IgD-negative memory B cell (primary cell): ENCODE measurements around the gene PPM1L. TPM values are rescaled to one million over a fixed set of nuclear protein-coding genes. Genes with fewer than 3 reads are reported as not detected.

ENCODE experiments used
- H3K27ac Mint-ChIP-seq, 3 donors: one replicate each; pipeline ENCODE4 v1.8.0; 2020 to 2022; ENCODE audit warnings: mild to moderate bottlenecking in 3 of 3, mixed read lengths in 3 of 3, moderate library complexity in 1 of 3
- H3K27me3 Mint-ChIP-seq: one replicate; pipeline ENCODE4 v1.8.0; 2021; ENCODE audit warnings: mixed read lengths
- H3K36me3 Mint-ChIP-seq: one replicate; pipeline ENCODE4 v1.8.0; 2020; ENCODE audit warnings: mild to moderate bottlenecking, mixed read lengths
- H3K4me1 Mint-ChIP-seq, 3 donors: one replicate each; pipeline ENCODE4 v1.8.0; 2020 to 2022; ENCODE audit warnings: mixed read lengths in 3 of 3, mild to moderate bottlenecking in 1 of 3
- H3K4me3 Mint-ChIP-seq, 4 donors: one replicate each; pipeline ENCODE4 v1.8.0; 2020 to 2022; ENCODE audit warnings: mild to moderate bottlenecking in 4 of 4, mixed read lengths in 4 of 4, moderate library complexity in 3 of 4
- H3K9me3 Mint-ChIP-seq, 3 donors: one replicate each; pipeline ENCODE4 v1.8.0; 2020 to 2021; ENCODE audit warnings: mixed read lengths in 3 of 3, mild to moderate bottlenecking in 1 of 3
- polyA plus RNA-seq: library from polyadenylated mRNA; unstranded; fragments of 300-500 nt; fragmentation: Illumina TruSeq; gene quantifications from one replicate; pipeline ENCODE4 v1.2.3, GENCODE V29; 2021

PPM1L gene
- polyA plus RNA-seq, 1 donor from 2014 or later: 3.0 TPM

DNA sequence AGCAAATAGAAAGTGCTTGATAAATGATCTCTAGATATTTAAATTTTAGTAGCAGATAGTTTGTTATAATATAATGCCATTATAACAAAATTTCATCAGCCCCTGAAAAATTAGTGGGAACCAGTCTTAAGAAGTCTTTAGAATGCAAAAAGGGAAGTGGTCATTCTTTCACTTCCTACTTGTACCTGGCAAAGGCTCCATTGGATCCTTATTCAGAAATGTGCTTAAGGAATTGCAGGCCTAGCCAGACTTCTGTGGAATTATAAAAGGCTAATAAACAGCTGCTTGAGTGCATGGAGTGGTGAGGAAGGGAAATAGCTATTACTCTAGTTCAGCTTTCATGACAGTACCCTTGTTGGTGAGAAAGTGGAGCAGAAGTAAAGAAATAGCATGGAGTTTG is 24.2 kb downstream of the PPM1L start:
- Mint-ChIP-seq H3K4me3 (no peak overlapping the region), H3K27me3 (no peaks in the 10 kb centered on the region), H3K4me1 (peaks cover 4 to 12% (median 10%) of the 10 kb centered on the region in 3 donors), H3K9me3 (no peaks in the 10 kb centered on the region), H3K27ac (no peak overlapping the region), H3K36me3 (peaks cover 4% of the 10 kb centered on the region)

GRCh38 chr3:160781402-160781801 is 25.4 kb downstream of the PPM1L start:
- Mint-ChIP-seq H3K4me1 (peaks cover 4 to 17% (median 13%) of the 10 kb centered on the region in 3 donors), H3K9me3 (no peaks in the 10 kb centered on the region), H3K27me3 (no peaks in the 10 kb centered on the region), H3K4me3 (no peak overlapping the region), H3K27ac (no peak overlapping the region), H3K36me3 (peaks cover 4% of the 10 kb centered on the region)

- H3K27me3 Mint-ChIP-seq: no peaks in the 10 kb centered on the region
- H3K9me3 Mint-ChIP-seq: peaks cover 0 to 3% (median 0%) of the 10 kb centered on the region in 3 donors
- H3K36me3 Mint-ChIP-seq: peaks cover 7% of the 10 kb centered on the region
- no peak overlapping the region for H3K27ac Mint-ChIP-seq
- H3K4me3 Mint-ChIP-seq: no peak overlapping the region
- H3K4me1 Mint-ChIP-seq: peaks cover 4 to 17% (median 13%) of the 10 kb centered on the region in 3 donors
Measured at GRCh38 chr3:160781863-160782262, 25.8 kb downstream of the PPM1L start.

DNA sequence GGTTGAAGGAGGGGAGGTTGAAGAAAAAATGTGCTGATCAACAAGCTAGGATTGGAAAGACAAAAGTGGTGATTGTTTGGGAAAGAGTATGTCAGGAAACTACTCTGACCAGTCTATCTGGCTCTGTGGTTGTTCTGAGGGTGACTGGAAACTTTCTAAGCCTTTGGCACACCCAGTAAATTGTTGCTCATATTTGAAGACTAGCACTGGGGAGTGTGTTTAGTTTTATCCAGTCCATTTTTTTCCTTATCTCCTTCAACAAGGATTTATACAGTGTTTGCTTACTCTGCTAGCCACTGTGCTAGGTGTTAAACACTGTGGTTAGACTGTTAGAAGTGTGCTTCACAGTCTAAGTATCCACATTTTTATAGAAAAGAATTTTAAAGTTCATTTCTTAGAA is 28.8 kb downstream of the PPM1L start:
- peaks cover 12% of the 10 kb centered on the region for H3K36me3 Mint-ChIP-seq
- no peak overlapping the region for H3K4me3 Mint-ChIP-seq
- peaks cover 0 to 8% (median 3%) of the 10 kb centered on the region in 3 donors for H3K9me3 Mint-ChIP-seq
- peaks cover 4 to 17% (median 12%) of the 10 kb centered on the region in 3 donors for H3K4me1 Mint-ChIP-seq
- no peak overlapping the region for H3K27ac Mint-ChIP-seq
- no peaks in the 10 kb centered on the region for H3K27me3 Mint-ChIP-seq

- H3K27ac Mint-ChIP-seq: no peak overlapping the region
- peaks cover 5% of the 10 kb centered on the region for H3K27me3 Mint-ChIP-seq
- H3K4me3 Mint-ChIP-seq: no peak overlapping the region
- H3K36me3 Mint-ChIP-seq: peaks cover 8% of the 10 kb centered on the region
- peaks cover under 1 to 9% (median 2%) of the 10 kb centered on the region in 3 donors for H3K4me1 Mint-ChIP-seq
- H3K9me3 Mint-ChIP-seq: peaks cover 0 to 8% (median 3%) of the 10 kb centered on the region in 3 donors
Measured at GRCh38 chr3:160790726-160791125, 34.7 kb downstream of the PPM1L start.

DNA sequence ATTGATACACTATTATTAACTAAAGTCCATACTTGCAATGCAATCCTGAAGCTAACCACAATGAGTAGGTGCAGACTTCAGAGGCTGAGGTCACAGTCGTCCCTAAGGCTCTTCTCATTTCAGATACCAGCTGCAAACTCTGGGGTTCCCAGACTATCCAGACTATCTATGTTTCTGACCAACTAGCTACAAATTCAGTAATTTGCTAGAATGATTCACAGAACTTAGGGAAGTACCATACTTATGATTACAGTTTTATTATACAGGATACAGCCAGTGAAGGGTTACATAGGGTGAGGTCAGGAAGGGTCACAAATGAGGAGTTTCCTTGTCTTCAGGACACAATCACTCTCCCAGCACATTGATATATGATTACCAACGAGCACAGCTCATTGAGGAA is 36.5 kb downstream of the PPM1L start:
- peaks cover 0 to 4% (median 0%) of the 10 kb centered on the region in 3 donors for H3K9me3 Mint-ChIP-seq
- peaks cover 8% of the 10 kb centered on the region for H3K27me3 Mint-ChIP-seq

GRCh38 chr3:160793722-160794252 is 37.8 kb downstream of the PPM1L start:
- Mint-ChIP-seq H3K27ac (no peak overlapping the region), H3K4me1 (peaks cover 4 to 15% (median 4%) of the 10 kb centered on the region in 3 donors)

More for the DNA sequence above, 36.5 kb downstream of the PPM1L start:
- Mint-ChIP-seq H3K4me3 (no peak overlapping the region), H3K4me1 (peaks cover 0 to 12% (median 4%) of the 10 kb centered on the region in 3 donors), H3K36me3 (peaks cover under 1% of the 10 kb centered on the region), H3K27ac (no peak overlapping the region)

DNA sequence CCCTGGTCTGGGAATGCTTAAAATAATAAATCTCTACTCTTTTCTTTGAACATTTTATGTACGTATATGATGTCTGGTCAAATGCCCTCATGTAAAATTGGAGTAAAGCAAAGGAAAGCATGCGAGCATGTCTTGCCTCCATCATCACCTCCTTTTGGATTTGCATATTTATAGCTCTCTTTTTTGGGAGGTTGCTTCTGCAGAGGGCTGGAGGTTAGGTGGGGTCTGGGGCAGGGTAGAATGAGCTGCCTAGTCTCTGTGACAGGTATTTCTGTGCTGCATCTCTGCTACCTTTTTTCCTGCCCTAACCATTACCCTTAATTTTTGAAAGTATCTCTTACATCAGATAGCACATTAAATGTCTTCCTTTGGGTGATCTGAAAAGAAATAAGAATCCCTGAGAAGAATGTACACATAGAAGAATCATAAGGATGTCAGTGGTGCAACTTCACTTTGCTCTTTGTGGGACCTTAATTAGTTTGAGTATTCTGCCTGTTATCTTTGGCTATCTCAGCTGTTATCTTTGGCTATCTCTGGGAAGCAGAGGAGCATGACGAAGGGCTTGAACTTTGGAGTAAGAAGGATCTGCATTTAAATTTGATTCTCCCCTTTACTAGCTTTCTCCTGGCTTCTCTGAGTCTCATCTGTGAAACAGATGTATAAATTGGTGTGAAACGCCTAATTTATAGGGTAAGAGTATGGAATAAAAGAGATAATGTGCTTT is 40.2 kb downstream of the PPM1L start:
- Mint-ChIP-seq H3K27ac (no peak overlapping the region), H3K4me1 (peaks cover 5 to 18% (median 6%) of the 10 kb centered on the region in 3 donors), H3K9me3 (no peaks in the 10 kb centered on the region), H3K36me3 (no peaks in the 10 kb centered on the region), H3K4me3 (no peak overlapping the region), H3K27me3 (peaks cover 8% of the 10 kb centered on the region)

More at GRCh38 chr3:160793722-160794252, 37.8 kb downstream of the PPM1L start:
- Mint-ChIP-seq H3K36me3 (no peaks in the 10 kb centered on the region), H3K9me3 (no peaks in the 10 kb centered on the region), H3K27me3 (peaks cover 8% of the 10 kb centered on the region), H3K4me3 (no peak overlapping the region)

- Mint-ChIP-seq H3K9me3 (no peaks in the 10 kb centered on the region), H3K4me1 (peaks cover 3 to 23% (median 9%) of the 10 kb centered on the region in 3 donors), H3K27me3 (peaks cover 8% of the 10 kb centered on the region), H3K4me3 (no peak overlapping the region), H3K27ac (peak overlapping the region in 1 of 3 donors; percentile 48), H3K36me3 (no peaks in the 10 kb centered on the region)
Measured at GRCh38 chr3:160796813-160797164, 40.8 kb downstream of the PPM1L start.

GRCh38 chr3:160797356-160797755 is 41.3 kb downstream of the PPM1L start:
- H3K4me1 Mint-ChIP-seq: peaks cover 7 to 28% (median 15%) of the 10 kb centered on the region in 3 donors
- H3K36me3 Mint-ChIP-seq: no peaks in the 10 kb centered on the region
- H3K4me3 Mint-ChIP-seq: no peak overlapping the region
- no peaks in the 10 kb centered on the region for H3K9me3 Mint-ChIP-seq
- peak overlapping the region in 1 of 3 donors; percentile 48 for H3K27ac Mint-ChIP-seq
- H3K27me3 Mint-ChIP-seq: peaks cover 11% of the 10 kb centered on the region

DNA sequence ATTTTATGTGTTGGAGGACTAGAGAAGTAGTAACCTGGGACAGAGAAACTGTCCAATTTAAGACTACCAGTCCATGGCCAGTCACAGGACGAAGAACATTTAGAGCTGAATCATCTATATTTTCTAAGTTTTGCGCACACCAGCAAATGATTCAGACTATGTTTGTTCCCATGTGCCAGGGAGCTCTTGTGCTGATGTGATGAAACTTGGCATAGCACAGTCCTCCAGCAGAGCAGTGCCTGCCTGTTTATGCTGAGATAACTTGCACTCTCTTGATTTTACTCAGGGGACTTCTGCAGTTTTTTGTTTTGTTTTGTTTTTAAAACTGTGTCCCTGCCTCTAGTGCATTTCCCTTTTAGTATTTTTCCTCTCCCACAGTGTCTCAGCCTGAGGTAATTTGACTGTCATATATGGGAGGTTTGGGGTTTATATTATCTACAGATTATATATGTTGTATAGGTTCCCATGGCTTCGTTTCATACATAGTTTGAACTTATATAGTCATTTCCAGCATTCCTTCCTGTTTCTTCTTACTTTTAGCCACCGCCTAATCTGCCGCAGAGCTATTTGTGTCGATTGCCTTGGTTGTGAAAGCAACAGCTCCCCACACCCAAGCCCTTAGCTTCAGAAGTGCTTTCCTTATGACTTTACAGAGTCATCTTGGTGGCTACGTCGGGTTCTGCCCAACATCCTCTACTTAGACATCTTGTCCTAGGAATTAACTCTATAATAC is 45.5 kb downstream of the PPM1L start:
- Mint-ChIP-seq H3K9me3 (no peaks in the 10 kb centered on the region), H3K4me3 (peak overlapping the region; percentile 46 to 75 (median 60)), H3K27me3 (peaks cover 8% of the 10 kb centered on the region), H3K4me1 (peaks cover 8 to 22% (median 16%) of the 10 kb centered on the region in 3 donors), H3K36me3 (no peaks in the 10 kb centered on the region), H3K27ac (peak overlapping the region in 2 of 3 donors; percentile 48 to 71)

DNA sequence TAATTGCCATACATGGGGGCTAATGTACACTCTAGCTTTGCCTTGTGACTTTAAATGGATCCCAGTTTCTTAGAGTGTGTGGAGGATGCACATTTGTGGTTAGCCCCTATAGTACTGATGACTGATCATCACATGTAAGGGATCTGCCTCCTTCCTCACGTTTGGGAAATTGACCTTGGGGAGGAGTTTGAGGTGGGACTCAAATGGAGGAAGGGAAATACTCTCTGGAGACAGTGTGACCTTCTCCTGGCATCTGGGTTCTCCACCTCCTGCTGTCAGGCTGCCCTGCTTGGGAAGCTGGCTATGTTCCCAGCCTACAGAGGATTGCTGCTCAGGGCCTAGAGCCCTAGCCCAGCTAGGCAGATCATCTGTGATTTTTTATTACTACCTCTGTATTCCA is 48.7 kb downstream of the PPM1L start:
- H3K27ac Mint-ChIP-seq: no peak overlapping the region
- no peaks in the 10 kb centered on the region for H3K36me3 Mint-ChIP-seq
- H3K4me3 Mint-ChIP-seq: no peak overlapping the region
- no peaks in the 10 kb centered on the region for H3K9me3 Mint-ChIP-seq
- H3K27me3 Mint-ChIP-seq: peaks cover 4% of the 10 kb centered on the region
- peaks cover 7 to 17% (median 10%) of the 10 kb centered on the region in 3 donors for H3K4me1 Mint-ChIP-seq

DNA sequence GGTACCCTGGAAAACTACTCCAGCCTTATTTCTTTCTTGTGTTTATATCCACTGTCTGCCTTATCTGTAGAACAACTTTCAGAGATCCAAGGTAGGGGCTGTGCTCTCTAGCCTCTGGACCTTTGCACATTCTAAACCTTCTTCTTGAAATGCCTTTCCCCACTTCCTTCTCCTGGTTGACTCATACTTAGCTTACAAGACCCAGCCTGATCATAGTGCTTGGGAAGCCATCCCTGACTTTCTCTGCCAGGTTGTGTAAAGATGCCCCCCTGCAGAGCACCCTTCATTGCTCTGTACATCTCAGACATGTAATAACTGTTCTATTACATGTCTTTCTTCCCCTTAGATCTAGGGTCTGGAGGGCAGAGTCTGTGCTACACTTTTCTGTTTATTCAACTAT is 50.1 kb downstream of the PPM1L start:
- peaks cover 7 to 14% (median 10%) of the 10 kb centered on the region in 3 donors for H3K4me1 Mint-ChIP-seq
- H3K36me3 Mint-ChIP-seq: no peaks in the 10 kb centered on the region
- H3K27ac Mint-ChIP-seq: no peak overlapping the region
- H3K27me3 Mint-ChIP-seq: peaks cover 4% of the 10 kb centered on the region
- no peaks in the 10 kb centered on the region for H3K9me3 Mint-ChIP-seq
- H3K4me3 Mint-ChIP-seq: no peak overlapping the region

DNA sequence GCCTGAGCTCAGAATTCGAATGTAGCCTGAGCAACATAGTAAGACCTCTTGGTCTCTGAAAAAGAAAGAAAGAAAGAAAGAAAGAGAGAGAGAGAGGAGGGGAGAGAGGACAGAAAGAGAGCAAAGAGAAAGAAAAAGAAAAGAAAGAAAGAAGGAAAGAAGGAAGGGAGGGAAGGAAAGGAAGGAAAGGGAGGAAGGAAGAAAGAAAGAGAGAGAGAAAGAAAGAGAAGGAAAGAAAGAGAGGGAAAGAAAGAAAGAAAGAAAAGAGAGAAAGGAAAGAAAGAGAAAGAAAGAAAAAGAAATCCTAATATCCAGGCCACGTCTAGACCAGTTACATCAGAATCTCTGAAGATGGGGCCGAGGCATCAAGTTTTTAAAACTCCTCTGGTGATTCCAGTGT is 50.7 kb downstream of the PPM1L start:
- Mint-ChIP-seq H3K27me3 (peaks cover 4% of the 10 kb centered on the region), H3K4me1 (peaks cover 7 to 10% (median 8%) of the 10 kb centered on the region in 3 donors), H3K4me3 (no peak overlapping the region), H3K27ac (no peak overlapping the region), H3K9me3 (no peaks in the 10 kb centered on the region), H3K36me3 (no peaks in the 10 kb centered on the region)

- H3K27me3 Mint-ChIP-seq: no peaks in the 10 kb centered on the region
- H3K4me1 Mint-ChIP-seq: peaks cover 4 to 5% (median 5%) of the 10 kb centered on the region in 3 donors
- H3K27ac Mint-ChIP-seq: no peak overlapping the region
- no peaks in the 10 kb centered on the region for H3K9me3 Mint-ChIP-seq
- H3K36me3 Mint-ChIP-seq: no peaks in the 10 kb centered on the region
- no peak overlapping the region for H3K4me3 Mint-ChIP-seq
Measured at GRCh38 chr3:160808838-160809237, 52.8 kb downstream of the PPM1L start.
